GM21723 (cell line): ENCODE measurements around the gene TDRD9.

Experiments used
- ATAC-seq: cut with Tn5 transposase; IDR thresholded peaks from one replicate; pipeline ENCODE4 v1.9.1; 2021; ENCODE audit warnings: mild to moderate bottlenecking, moderate library complexity; ENCODE audit not compliant: unreplicated experiment

The TDRD9 gene

GRCh38 chr14:103921855-103922200 lies 6.4 kb upstream of the TDRD9 start:
- ATAC-seq = peak; percentile 7

DNA sequence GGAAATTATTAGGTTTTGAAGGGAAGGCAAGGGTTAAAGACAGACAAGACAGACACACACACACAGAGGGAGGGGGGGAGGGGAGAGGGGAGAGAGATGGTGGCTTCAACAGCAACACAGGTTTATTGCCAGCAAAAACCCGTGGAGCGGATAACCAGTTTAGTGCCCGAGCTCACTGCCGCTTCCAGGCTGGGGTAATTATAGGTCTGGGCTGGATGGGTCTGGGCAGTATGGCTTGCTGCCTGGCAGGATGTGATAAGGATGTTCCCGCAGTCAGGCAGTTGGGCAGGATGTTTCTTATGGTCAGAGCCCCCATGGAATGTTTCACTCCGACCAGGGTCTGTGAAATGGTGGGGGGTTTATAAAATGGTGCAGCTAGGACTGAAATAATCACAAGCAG lies 4.4 kb upstream of the TDRD9 start:
- no peak for ATAC-seq

DNA sequence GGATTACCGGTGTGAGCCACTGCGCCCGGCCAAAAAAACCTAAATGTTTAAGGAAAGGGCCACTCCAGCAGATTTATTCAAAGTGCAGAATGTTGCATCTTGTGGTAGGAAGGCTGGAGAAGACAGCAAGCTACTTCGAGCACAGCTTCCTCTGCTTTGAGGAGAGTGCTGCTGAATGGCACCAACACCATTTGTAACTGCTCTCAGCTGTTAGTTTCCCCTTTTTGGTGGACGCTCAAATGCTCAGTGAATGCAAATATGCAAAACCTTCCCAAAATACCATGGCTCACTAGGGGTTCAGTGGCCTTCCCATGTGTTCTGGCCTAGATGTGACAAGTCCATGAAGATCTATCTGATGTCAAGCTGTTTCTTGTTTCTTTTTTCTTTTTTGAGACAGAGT lies 2.9 kb upstream of the TDRD9 start:
- no peak for ATAC-seq

GRCh38 chr14:103927566-103927965 lies 690 bp upstream of the TDRD9 start:
- no peak for ATAC-seq

DNA sequence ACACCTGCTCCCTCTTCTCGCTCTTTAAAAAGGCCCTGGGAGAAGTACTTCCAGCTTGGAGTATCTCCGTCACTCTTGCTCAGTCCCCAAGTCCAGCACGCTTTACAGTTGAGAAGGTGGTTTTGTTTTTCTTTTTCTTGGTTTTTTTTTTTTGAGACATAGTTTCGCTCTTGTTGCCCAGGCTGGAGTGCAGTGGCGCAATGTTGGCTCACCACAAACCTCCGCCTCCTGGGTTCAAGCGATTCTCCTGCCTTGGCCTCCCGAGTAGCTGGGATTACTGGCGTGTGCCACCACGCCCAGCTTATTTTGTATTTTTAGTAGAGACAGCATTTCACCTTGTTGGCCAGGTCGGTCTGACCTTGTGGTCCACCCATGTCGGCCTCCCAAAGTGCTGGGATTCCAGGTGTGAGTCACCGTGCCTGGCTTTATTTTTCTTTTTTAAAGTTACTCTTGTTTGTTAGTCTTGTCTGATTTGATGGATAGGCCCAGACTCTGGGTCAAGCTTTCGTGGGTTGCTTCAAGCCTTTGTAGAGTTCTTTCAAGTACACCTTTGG lies 1.9 kb downstream of the TDRD9 start:
- no peak for ATAC-seq

DNA sequence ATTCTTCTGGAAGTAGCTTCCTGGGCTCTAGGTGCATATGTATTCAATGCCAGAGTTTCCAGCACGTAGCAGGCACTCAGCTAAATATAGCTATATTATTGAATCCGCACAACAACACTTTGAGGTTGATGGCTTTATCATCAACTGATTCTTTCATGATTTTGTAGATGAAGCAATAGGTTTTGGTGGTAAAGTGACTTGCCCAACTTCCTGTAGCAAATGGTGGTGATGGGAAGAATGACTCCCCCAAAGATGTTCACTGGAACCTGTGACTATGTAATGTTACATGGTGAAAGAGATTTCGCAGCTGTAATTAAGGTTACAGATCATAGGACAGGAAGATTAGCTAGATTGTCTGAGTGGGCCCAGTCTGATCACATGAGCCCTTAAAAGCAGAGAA lies 3.2 kb downstream of the TDRD9 start:
- ATAC-seq = no peak

DNA sequence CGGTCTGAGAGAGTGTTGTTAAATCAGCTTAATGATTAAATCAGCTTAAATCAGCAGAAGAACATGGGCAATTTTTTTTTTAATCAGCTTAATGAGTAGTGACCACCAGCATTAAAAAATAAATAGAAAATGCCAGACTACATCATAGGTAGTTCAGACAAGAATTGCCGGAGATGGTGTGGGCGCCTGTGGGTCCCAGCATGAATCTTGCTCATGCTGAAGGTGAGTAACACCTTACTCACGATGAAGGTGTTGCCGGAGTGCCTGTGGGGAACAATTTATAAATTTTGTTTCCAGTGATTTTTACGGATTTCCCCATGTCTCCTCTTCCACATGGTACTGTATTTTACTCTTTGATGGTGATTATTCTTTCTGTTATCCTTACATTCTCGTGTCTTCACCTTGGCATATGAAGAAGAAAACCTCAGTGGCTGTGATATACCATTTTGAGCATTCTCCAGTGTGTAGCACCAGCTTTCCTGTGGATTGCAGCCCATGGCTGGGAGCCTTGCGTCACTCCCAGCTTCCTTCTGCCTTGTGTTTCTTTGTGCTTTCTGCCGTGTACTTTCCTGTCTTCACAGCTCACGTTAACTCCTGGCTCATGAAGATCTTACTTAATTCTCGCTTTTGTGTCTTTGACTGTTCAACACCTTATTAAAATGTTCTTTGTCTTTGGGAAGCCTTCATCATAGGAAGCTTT lies 4.7 kb downstream of the TDRD9 start:
- ATAC-seq = no peak

GRCh38 chr14:103935102-103935501 lies 6.8 kb downstream of the TDRD9 start:
- no peak for ATAC-seq

GRCh38 chr14:103941462-103941861 lies 13.2 kb downstream of the TDRD9 start:
- no peak for ATAC-seq

GRCh38 chr14:103941973-103942736 lies 13.9 kb downstream of the TDRD9 start, which contains the start of gene RD3L:
TSS of gene RD3L (minus strand) at chr14:103942529. CDS start at chr14:103941695, 834 bp downstream.
- no peak for ATAC-seq

DNA sequence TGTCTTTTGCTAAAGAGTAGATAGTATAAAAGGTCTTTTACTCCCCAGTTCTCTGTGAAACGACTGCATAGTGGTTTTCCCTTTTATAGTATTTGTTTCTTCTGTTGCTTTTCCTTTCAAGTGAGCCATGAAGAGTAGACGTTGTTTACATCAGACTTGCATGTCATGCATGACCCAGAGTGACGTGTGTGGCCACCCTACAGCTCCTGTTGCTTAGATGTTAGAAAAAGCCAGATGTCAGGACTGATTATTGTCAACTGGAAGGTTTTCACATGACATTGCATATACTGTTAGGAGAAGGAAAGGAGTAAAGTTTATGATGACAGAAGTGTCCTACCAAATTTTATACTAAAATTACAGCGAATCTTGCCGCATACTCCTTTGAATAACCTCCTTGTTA lies 15.4 kb downstream of the TDRD9 start:
- no peak for ATAC-seq

GRCh38 chr14:103946975-103947374 lies 18.7 kb downstream of the TDRD9 start:
- ATAC-seq = no peak

DNA sequence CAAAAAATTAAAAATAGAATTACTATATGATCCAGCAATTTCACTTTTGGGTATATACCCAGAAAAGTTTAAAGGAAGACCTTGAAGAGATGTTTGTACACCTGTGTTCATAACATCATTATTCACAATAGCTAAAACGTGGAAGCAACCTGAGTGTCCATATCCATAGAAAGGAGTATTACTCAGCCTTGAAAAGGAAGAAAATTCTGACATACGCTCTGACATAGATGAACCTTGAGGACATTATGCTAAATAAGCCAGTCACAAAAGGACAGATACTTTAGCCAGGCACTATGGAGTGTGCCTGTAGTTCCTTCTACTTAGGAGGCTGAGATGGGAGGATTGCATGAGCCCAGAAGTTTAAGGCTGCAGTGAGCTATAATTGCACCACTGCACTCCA lies 20.2 kb downstream of the TDRD9 start:
- ATAC-seq = no peak

DNA sequence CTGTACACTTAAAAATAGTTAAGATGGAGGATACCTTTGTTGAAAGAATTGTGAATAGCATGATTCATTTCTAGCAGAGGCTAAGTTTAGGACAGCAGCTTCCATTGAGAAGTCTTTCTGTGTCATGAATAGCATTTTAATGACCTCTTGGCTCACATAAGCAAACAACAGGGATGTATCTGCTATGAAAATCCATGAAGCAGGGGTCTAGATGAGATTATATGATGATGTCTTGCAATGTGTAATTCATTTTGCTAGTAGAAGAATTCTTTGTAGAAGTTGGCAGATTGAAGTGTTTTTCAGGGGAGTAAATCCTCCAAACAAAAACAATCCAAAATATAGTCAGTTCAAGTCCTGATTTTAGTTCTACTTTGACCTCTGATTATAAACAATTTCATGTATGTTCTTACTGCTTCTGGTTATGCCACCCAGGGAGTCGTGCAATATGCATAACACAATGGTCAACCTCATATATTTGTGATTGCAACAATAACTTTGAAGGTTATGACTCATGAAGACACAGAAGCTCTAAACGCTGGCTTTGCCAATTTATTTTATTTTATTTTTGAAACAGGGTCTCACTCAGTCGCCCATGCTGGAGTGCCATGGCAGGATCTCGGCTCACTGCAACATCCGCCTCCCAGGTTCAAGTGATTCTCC lies 21.0 kb downstream of the TDRD9 start:
- no peak for ATAC-seq

- no peak for ATAC-seq
Measured at GRCh38 chr14:103960457-103961055, 32.3 kb downstream of the TDRD9 start.

- no peak for ATAC-seq
Measured at GRCh38 chr14:103961928-103962578, 33.8 kb downstream of the TDRD9 start.

GRCh38 chr14:103966631-103967030 lies 38.4 kb downstream of the TDRD9 start:
- no peak for ATAC-seq

GRCh38 chr14:103969961-103970360 lies 41.7 kb downstream of the TDRD9 start:
- no peak for ATAC-seq

DNA sequence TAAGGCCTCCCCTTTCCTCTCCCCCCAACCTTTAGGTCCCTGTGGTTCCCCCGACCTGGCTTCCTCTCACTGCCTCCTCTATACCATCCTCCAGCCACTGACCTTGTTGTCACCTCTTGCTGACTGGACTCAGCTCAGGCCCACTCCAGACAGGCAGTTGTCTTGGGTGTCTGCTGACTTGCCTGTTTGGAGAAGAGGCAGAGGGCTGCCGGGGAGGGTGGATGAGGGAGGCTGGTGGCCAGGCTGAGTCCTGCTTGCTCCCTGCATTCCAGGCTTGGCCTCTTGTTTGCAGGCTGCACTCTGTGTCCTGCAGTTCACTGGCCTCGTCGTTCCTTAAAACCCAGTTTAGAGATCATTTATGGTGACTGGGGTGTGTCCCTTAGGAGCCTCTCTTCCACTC lies 45.1 kb downstream of the TDRD9 start:
- ATAC-seq = no peak

DNA sequence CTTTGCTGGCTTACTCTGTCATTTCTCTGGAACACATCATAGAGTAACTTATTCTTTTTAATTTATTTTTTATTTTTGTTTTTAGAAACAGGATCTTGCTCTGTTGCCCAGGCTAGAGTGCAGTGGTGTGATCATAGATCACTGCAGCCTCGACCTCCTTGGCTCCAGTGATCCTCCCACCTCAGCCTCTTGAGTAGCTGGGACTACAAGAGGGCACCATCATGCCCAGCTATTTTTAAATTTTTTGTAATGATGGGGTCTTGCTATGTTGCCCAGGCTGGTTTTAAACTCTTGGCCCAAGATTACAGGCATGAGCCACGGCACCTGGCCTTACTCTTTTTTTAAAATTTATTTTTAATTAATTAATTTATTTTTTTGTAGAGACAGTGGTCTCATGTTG lies 46.3 kb downstream of the TDRD9 start:
- ATAC-seq = no peak
